Right cardiac atrium (tissue), 5 donors: ENCODE measurements around the gene SLC43A1. TPM values are rescaled to one million over a fixed set of nuclear protein-coding genes. Genes with fewer than 3 reads are reported as not detected.
A peak's percentile ranks its signal among the peaks of the same experiment; 100 is the strongest.

Source experiments
- ATAC-seq, 2 donors: fragments of 200-7000 bp; cut with Tn5 transposase; one replicate each; pipeline versions ENCODE4 v1.8.0 to v1.9.1; 2020; ENCODE audit warnings: moderate library complexity in 2 of 2, mild to moderate bottlenecking in 1 of 2
- DNase-seq, 3 donors: peaks; one replicate each; pipeline ENCODE4 v3.0.0-alpha.2; 2020
- H3K27ac ChIP-seq: one replicate; pipeline ENCODE4 v1.5.1; 2013; ENCODE audit warnings: mild to moderate bottlenecking, low read length, control low read depth, moderate library complexity
- H3K27me3 ChIP-seq: one replicate; pipeline ENCODE4 v1.6.1; 2013; ENCODE audit not compliant: control insufficient read depth, insufficient read depth
- H3K4me1 ChIP-seq: one replicate; pipeline ENCODE4 v1.6.1; 2013; ENCODE audit warnings: low read length; ENCODE audit not compliant: control insufficient read depth, insufficient read depth
- H3K4me3 ChIP-seq: one replicate; pipeline ENCODE4 v1.5.1; 2013; ENCODE audit warnings: low read length, control low read depth
- H3K9me3 ChIP-seq: one replicate; pipeline ENCODE4 v1.6.1; 2013; ENCODE audit warnings: low read length; ENCODE audit not compliant: control insufficient read depth
- WGBS: extraction: QIAGEN DNeasy Blood & Tissue Kit; methylation state at CpG from one replicate; pipeline ENCODE4 v1.1.7; 2013; 5-methylcytosine and 5-hydroxymethylcytosine counted together
- intact Hi-C, 4 donors: fragments of 100-400 bp; cut with DNase I; formaldehyde crosslinking; loops; one replicate each; pipeline versions ENCODE4 v1.11.0 to v1.14.0; 2022 to 2023
- polyA plus RNA-seq: library from polyadenylated mRNA; stranded (reverse); fragments of 200-250 nt; gene quantifications from one replicate; pipeline ENCODE4 v1.2.3, GENCODE V29; 2013
- total RNA-seq, 4 donors: library from RNA; stranded (reverse); fragmentation: NEBNext Ultra II Directional; extraction: Animal tissue kit (Norgen Biotek cat#: 25700); gene quantifications; one replicate each; pipeline ENCODE4 v1.2.1, GENCODE V29; 2021
- donor health status: healthy with polysubstance abuse.
- donor health status: DM: no; HTN: yes; CAD: no.
- donor health status: DM: no; HTN: no; CAD: no.
- donor health status: DM: no; HTN: yes; CAD: no; lungs with severe emphysema.
- donor health status: DM: yes; HTN: yes; CAD: no.

SLC43A1 gene
- total and polyA plus RNA-seq, 5 donors: 3.4 to 10.0 (median 8.6) TPM

DNA sequence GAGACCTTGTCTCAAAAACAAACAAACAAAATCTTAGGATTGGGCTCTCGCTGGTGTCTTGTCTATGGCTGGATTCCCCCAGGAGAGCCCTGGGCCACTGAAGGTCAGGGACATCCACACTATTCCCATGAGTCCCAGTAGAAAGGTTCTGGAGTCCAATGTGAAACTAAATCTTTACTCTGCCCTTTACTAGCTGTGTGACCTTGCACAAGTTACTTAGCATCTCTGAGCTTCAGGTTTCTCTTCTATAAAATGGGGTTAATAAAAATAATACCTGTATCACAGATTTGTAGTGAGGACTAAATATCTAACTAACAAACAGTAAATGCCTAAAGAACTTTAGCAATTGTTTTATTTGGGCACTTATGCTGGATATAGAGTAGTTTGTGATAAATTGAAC, 9.0 kb downstream of the SLC43A1 start:
- H3K27ac ChIP-seq: no peak overlapping the region
- peaks cover 4% of the 10 kb centered on the region for H3K4me1 ChIP-seq
- intact Hi-C loops: no loop called here
- DNase-seq: no peak
- WGBS: 93% methylated on average over 1 of the region's 1 CpG
- ATAC-seq: no peak
- no peaks in the 10 kb centered on the region for H3K27me3 ChIP-seq
- no peak overlapping the region for H3K4me3 ChIP-seq
- H3K9me3 ChIP-seq: no peaks in the 10 kb centered on the region

DNA sequence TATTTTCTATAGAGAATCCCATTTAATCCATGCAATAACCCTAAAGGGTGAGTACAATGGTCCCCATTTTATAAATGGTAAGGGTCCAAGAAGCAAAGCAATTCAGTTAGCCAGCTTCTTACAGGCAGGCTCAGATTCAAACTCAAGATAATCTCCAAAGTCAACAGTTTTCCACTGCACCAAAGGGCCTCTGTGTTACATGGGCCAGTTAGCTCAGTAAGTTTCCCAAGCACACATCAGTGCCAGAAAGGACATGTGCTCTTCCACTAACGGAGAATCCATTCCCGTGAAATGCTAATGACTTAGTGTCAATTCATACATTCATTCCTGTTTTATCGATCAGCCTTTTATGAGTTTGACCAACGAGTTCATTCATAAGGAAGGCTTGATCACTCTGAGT, 11.0 kb downstream of the SLC43A1 start:
- no peaks in the 10 kb centered on the region for H3K27me3 ChIP-seq
- intact Hi-C loops: no loop called here
- peaks cover 12% of the 10 kb centered on the region for H3K4me1 ChIP-seq
- H3K4me3 ChIP-seq: no peak overlapping the region
- WGBS: 72% methylated on average over 4 of the region's 4 CpGs
- DNase-seq: no peak
- H3K27ac ChIP-seq: no peak overlapping the region
- H3K9me3 ChIP-seq: no peaks in the 10 kb centered on the region
- ATAC-seq: no peak

DNA sequence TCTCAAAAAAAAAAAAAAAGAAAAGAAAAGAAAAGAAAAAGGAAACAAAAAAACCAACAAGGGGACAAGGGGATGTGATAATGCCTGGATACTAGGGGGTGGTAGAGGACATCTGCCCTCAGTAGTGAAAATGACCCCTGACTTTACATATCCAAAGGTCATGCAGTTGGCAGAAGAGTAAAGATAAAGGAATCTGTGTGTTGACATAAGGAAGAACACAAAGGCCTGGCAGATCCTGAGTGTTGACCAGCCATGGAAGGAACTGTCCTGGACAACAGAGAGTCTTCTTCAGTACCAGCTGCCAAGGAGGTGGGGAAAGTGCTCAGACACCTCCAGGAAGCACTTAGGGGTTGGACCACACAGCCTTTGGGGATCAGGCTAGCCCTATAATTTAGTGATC, 12.6 kb downstream of the SLC43A1 start:
- Histone ChIP-seq H3K9me3 (no peaks in the 10 kb centered on the region), H3K27me3 (no peaks in the 10 kb centered on the region), H3K4me3 (no peak overlapping the region), H3K4me1 (peaks cover 17% of the 10 kb centered on the region), H3K27ac (no peak overlapping the region)
- ATAC-seq: no peak
- DNase-seq: no peak
- intact Hi-C loops: no loop called here

DNA sequence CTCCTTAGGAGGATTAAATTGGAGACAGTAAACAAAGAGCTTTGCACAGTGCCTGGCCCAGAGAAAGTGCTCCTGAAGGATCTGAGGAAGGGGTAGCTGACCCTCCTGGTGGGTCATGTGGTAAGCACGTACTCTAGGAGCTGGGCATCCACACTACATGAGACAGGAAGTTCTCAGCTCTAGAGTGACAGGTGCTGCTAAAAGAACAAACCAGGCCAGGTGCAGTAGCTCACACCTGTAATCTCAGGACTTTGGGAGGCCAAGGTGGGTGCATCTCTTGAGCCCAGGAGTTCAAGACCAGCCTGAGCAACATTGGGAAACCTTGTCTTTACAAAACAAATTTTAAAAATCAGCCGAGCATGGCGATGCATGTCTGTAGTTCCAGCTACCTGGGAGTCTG, 13.1 kb downstream of the SLC43A1 start:
- WGBS: 98% methylated on average over 3 of the region's 3 CpGs
- intact Hi-C loops: no loop called here
- H3K4me3 ChIP-seq: no peak overlapping the region
- DNase-seq (no peak), ATAC-seq (no peak)
- H3K27me3 ChIP-seq: no peaks in the 10 kb centered on the region
- peaks cover 17% of the 10 kb centered on the region for H3K4me1 ChIP-seq
- H3K9me3 ChIP-seq: no peaks in the 10 kb centered on the region
- peak overlapping the region; percentile 60 for H3K27ac ChIP-seq

DNA sequence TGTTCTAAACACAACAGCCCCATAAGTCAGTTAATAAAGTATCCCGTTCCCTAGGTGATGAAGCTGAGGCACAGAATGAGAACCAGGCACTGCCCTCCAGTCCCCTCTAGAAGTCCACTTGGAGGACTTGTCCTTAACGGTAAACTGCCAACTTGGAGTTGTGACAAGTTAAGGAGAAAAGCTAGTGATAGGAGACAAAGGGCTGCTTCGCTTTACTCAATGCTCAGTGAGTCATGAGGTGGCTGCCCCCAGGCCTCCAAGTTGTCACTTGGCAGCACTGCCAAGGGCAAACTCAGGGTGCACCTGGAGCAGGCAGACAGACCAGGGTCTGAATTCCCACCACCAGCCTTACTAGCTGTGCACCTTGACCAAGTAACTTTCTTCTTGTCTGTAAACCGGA, 13.5 kb downstream of the SLC43A1 start:
- WGBS: 55% methylated on average over 4 of the region's 4 CpGs
- Histone ChIP-seq H3K9me3 (no peaks in the 10 kb centered on the region), H3K27ac (peak overlapping the region; percentile 60), H3K4me3 (no peak overlapping the region), H3K27me3 (no peaks in the 10 kb centered on the region), H3K4me1 (peaks cover 17% of the 10 kb centered on the region)
- ATAC-seq (no peak), DNase-seq (no peak)
- intact Hi-C loops: no loop called here

DNA sequence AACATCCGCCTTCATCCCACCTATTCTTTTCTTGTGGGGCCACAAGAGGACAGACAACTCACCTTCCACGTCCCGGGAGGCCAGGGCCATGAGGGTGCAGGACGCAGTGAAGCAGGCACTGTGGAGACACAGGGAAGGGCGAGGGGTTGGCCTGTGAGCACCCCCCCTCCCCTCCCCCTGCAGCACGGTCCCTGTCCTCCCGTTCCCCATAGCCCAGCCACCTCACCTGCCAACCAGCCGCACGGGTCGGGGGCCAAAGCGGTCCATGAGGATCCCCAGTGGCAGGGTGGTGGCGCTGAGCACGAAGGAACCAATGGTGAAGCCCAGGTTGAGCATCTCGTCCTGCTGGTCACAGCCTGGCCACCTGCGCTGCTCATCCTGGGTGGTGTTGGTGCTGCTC, 14.6 kb downstream of the SLC43A1 start:
- WGBS: 92% methylated on average over 15 of the region's 15 CpGs
- no peaks in the 10 kb centered on the region for H3K27me3 ChIP-seq
- DNase-seq: peak in 2 of 3 donors; percentile 58 to 60

DNA sequence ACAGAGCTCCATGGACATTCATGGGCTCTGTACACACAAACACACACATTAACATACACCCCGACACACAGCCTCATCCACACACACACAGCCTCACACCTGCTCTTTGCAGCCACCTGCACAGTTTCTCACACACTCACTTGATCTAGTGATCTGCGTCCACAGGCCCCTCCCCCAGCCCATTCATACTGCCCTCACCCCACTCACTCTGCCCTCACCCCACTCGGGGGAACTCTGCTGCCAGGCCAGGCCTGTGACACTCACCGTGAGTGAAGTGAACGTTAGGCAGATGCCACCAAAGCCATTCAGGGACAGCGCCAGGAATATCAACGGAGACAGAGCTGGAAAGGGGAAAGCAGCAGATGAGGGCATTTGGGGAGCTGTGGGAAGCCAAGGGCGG, 15.0 kb downstream of the SLC43A1 start:
- 66% methylated on average over 8 of the region's 8 CpGs for WGBS
- Histone ChIP-seq H3K27me3 (no peaks in the 10 kb centered on the region), H3K4me3 (no peak overlapping the region), H3K4me1 (peaks cover 17% of the 10 kb centered on the region), H3K9me3 (no peaks in the 10 kb centered on the region), H3K27ac (peak overlapping the region; percentile 78)
- DNase-seq (peak in 1 of 3 donors; percentile 70), ATAC-seq (no peak)
- intact Hi-C loops: no loop called here

More for the DNA sequence above, 14.6 kb downstream of the SLC43A1 start:
- no peak overlapping the region for H3K27ac ChIP-seq
- intact Hi-C loops: no loop called here
- ATAC-seq: no peak
- no peaks in the 10 kb centered on the region for H3K9me3 ChIP-seq
- H3K4me1 ChIP-seq: peaks cover 17% of the 10 kb centered on the region
- H3K4me3 ChIP-seq: no peak overlapping the region

DNA sequence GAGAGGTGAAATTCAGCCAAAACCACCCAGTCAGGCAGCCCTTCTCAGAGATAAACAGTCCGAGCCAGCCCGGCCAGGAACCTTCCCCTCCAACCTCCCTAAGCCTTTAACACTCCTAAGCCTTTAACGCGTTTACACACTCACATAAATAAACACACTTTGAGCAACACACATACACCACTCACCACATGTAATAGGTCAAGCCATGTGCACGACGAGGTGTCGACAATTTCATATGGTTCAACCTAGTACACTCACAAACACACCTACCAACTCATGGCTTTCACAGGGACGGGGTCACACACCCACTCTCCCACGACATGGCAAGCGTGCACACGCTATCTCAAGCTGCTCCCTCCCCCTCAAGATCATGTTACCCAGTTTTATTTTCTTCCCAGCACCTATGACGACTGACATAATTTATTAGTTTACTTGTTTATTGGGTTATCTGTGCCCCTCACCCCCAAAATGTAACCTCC, 15.5 kb downstream of the SLC43A1 start:
- intact Hi-C loops: no loop called here
- ATAC-seq (no peak), DNase-seq (peak in 1 of 3 donors; percentile 61)
- Histone ChIP-seq H3K27ac (peak overlapping the region; percentile 78), H3K27me3 (no peaks in the 10 kb centered on the region), H3K9me3 (no peaks in the 10 kb centered on the region), H3K4me1 (peaks cover 17% of the 10 kb centered on the region), H3K4me3 (no peak overlapping the region)
- WGBS: 16% methylated on average over 12 of the region's 12 CpGs

DNA sequence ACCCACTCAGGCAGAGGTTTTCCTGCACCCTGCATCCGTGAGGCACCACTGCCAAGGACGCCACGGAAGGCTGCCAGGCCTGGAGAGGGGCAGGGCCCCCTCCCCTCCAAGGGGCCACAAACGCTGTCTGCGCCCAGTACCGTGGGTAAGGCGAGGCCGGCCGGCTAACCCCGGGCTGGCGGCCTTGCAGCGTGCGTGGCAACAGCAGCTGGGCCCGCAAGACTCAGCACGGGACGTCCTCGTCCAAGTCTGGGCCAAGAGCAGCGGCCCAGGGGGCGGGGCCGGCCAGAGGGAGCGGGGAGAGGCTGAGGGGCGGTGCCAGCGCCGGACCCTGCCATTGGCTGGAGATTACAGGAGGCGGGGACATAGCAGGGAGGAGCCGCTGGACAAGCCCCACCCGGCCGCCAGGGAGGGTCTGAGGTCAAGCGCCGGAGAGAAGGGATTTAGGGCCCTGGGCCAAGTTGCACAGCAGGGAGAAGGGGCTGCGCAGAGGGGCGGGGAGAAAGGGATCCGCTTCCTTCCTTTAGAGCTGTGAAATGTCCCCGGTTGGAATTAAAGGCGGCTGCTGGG, 16.0 kb downstream of the SLC43A1 start:
- WGBS: 4% methylated on average over 35 of the region's 35 CpGs
- no peaks in the 10 kb centered on the region for H3K27me3 ChIP-seq
- intact Hi-C loops: no loop called here

DNA sequence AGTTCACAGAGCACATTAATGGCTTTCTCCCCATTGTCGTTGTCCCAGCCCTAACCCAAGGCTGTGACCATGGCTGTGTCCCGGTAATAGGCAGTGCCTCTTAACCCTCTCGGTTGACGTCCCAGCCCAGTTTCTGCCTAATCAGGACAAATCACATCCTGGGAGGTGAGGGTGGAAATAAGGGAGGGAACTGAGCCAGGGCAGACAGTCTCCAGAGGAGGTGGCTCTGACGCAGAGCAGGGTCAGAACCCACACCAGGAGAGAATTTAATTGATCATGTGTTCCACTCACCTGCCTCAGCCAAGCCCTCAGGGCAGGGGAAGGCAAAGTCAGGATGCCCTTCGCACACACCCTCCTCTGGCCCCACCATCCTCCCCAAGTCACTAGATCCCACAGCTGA, 17.0 kb downstream of the SLC43A1 start:
- H3K9me3 ChIP-seq: no peaks in the 10 kb centered on the region
- intact Hi-C loops: no loop called here
- H3K27me3 ChIP-seq: no peaks in the 10 kb centered on the region
- no peak overlapping the region for H3K4me3 ChIP-seq
- WGBS: 67% methylated on average over 6 of the region's 6 CpGs
- DNase-seq (no peak), ATAC-seq (no peak)
- H3K4me1 ChIP-seq: peaks cover 17% of the 10 kb centered on the region
- peak overlapping the region; percentile 19 for H3K27ac ChIP-seq

More for the DNA sequence above, 16.0 kb downstream of the SLC43A1 start:
- H3K4me3 ChIP-seq: no peak overlapping the region
- no peaks in the 10 kb centered on the region for H3K9me3 ChIP-seq
- H3K4me1 ChIP-seq: peaks cover 17% of the 10 kb centered on the region
- peak overlapping the region; percentile 83 for H3K27ac ChIP-seq
- DNase-seq (peak; percentile 98 to 100 (median 99)), ATAC-seq (peak; percentile 99)

DNA sequence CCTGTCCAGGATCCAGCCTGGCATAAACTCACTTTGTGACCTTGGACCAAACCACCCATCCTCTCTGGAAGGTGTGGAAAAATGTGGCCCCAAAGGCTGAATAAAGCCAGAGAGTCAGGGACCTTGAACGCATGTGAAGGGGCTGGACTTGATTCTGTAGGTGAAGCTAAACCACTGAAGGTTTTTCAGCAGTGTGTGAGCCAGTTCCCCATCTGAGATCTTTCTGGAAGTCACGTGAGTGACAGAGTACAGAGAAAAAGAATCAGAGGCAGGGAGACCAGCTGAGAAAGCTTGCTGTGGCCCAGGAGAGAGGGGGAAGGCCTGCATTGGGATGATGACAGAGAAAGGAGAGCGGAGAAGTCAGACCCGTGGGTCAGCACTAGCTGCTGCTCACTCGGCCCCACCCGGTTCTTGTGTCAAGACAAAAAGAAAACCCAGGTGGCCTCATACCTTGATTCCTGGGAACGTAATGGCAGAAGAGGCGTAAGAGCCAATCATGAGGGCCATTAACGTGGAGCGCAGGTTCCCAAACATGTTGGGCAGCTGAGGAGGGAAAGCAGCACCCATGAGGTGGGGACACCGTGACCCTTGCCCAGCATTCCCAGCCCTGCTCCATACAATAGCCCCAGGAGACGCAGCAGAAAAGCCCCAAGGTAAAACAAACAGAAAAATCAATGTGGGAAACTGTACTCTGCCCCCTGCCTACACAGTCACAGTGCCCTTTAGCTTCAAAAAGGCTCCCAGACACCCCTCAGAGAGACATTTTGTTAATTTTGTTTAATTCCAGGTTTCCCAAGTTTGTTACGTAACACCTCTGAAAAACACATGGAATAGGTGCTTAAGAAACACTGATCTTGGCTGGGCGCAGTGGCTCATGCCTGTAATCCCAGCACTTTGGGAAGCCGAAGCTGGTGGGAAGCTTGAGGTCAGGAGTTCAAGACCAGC, 17.9 kb downstream of the SLC43A1 start:
- peaks cover 17% of the 10 kb centered on the region for H3K4me1 ChIP-seq
- intact Hi-C loops: no loop called here

More for the DNA sequence above, 17.9 kb downstream of the SLC43A1 start:
- DNase-seq (no peak), ATAC-seq (no peak)
- whole genome bisulfite sequencing: 93% methylated on average over 15 of the region's 15 CpGs
- Histone ChIP-seq H3K4me3 (no peak overlapping the region), H3K27me3 (no peaks in the 10 kb centered on the region), H3K27ac (no peak overlapping the region), H3K9me3 (no peaks in the 10 kb centered on the region)
